Measurements from ENCODE around the gene COA8. TPM values are rescaled to one million over a fixed set of nuclear protein-coding genes. Genes with fewer than 3 reads are reported as not detected.
A peak's percentile ranks its signal among the peaks of the same experiment; 100 is the strongest.

The COA8 gene
- total RNA-seq, 1 donor from 2014 or later, result 45.1 TPM

- H3K27me3 Mint-ChIP-seq, result no peaks in the 10 kb centered on the region
- peak overlapping the region; percentile 86 for H3K27ac Mint-ChIP-seq
- no peaks in the 10 kb centered on the region for H3K4me1 Mint-ChIP-seq (ENCODE audit: low read depth)
- TF ChIP-seq CTCF (IDR thresholded peaks at IDR 0.05; ENCODE audit: unreplicated experiment), result no peak
- H3K36me3 Mint-ChIP-seq (ENCODE audit: insufficient read depth), result peaks cover 21% of the 10 kb centered on the region
- H3K4me3 Mint-ChIP-seq (ENCODE audit: low read depth), result no peak overlapping the region
- H3K9me3 Mint-ChIP-seq (ENCODE audit: low read depth), result no peaks in the 10 kb centered on the region
- DNase-seq (ENCODE audit: low spot score, unreplicated experiment), result no peak
Observed at GRCh38 chr14:103584326-103584915, 21.7 kb downstream of the COA8 start.

- H3K27me3 Mint-ChIP-seq, result no peaks in the 10 kb centered on the region
- TF ChIP-seq CTCF (IDR thresholded peaks at IDR 0.05; ENCODE audit: unreplicated experiment), result no peak
- H3K4me1 Mint-ChIP-seq (ENCODE audit: low read depth), result peaks cover 13% of the 10 kb centered on the region
- H3K27ac Mint-ChIP-seq, result no peak overlapping the region
- no peak overlapping the region for H3K4me3 Mint-ChIP-seq (ENCODE audit: low read depth)
- DNase-seq (ENCODE audit: low spot score, unreplicated experiment), result no peak
- H3K9me3 Mint-ChIP-seq (ENCODE audit: low read depth), result no peaks in the 10 kb centered on the region
- peaks cover 6% of the 10 kb centered on the region for H3K36me3 Mint-ChIP-seq (ENCODE audit: insufficient read depth)
Observed at GRCh38 chr14:103593577-103593976, 30.8 kb downstream of the COA8 start.

- Mint-ChIP-seq H3K27ac (peak overlapping the region; percentile 94), H3K36me3 (ENCODE audit: insufficient read depth) (peaks cover 1% of the 10 kb centered on the region), H3K4me3 (ENCODE audit: low read depth) (no peak overlapping the region), H3K4me1 (ENCODE audit: low read depth) (peaks cover 13% of the 10 kb centered on the region), H3K9me3 (ENCODE audit: low read depth) (no peaks in the 10 kb centered on the region), H3K27me3 (no peaks in the 10 kb centered on the region)
- DNase-seq (ENCODE audit: low spot score, unreplicated experiment), result no peak
- no peak for TF ChIP-seq CTCF (IDR thresholded peaks at IDR 0.05; ENCODE audit: unreplicated experiment)
Observed at GRCh38 chr14:103594265-103594664, 31.5 kb downstream of the COA8 start.

GRCh38 chr14:103597623-103598377 is 35.0 kb downstream of the COA8 start:
- H3K36me3 Mint-ChIP-seq (ENCODE audit: insufficient read depth), result no peaks in the 10 kb centered on the region
- no peak overlapping the region for H3K27ac Mint-ChIP-seq
- no peaks in the 10 kb centered on the region for H3K27me3 Mint-ChIP-seq
- DNase-seq (ENCODE audit: low spot score, unreplicated experiment), result no peak
- H3K9me3 Mint-ChIP-seq (ENCODE audit: low read depth), result no peaks in the 10 kb centered on the region
- H3K4me1 Mint-ChIP-seq (ENCODE audit: low read depth), result peaks cover 13% of the 10 kb centered on the region
- no peak for TF ChIP-seq CTCF (IDR thresholded peaks at IDR 0.05; ENCODE audit: unreplicated experiment)
- no peak overlapping the region for H3K4me3 Mint-ChIP-seq (ENCODE audit: low read depth)

GRCh38 chr14:103600503-103600902 is 37.7 kb downstream of the COA8 start:
- DNase-seq (ENCODE audit: low spot score, unreplicated experiment), result no peak
- Mint-ChIP-seq H3K27me3 (no peaks in the 10 kb centered on the region), H3K4me3 (ENCODE audit: low read depth) (no peak overlapping the region)

More at GRCh38 chr14:103600503-103600902, 37.7 kb downstream of the COA8 start:
- Mint-ChIP-seq H3K4me1 (ENCODE audit: low read depth) (peaks cover 1% of the 10 kb centered on the region), H3K36me3 (ENCODE audit: insufficient read depth) (no peaks in the 10 kb centered on the region), H3K9me3 (ENCODE audit: low read depth) (no peaks in the 10 kb centered on the region), H3K27ac (no peak overlapping the region)
- TF ChIP-seq CTCF (IDR thresholded peaks at IDR 0.05; ENCODE audit: unreplicated experiment), result no peak
